Nucleus accumbens (tissue), 56 donors: Measurements from ENCODE around the gene TBC1D22A.
"Not testable (repeated sequence)": the region's sequence is repeated elsewhere in the genome, so short reads cannot be mapped to it uniquely, and the experiment has no call there.

Experiments used
- DNase-seq, 56 donors: peaks; one replicate each; lab custom pipeline; 2025; lab: John Stamatoyannopoulos, UW

Gene TBC1D22A

GRCh38 chr22:47047321-47048122 is 285.1 kb downstream of the TBC1D22A start:
- DNase-seq, result no peak

GRCh38 chr22:47048123-47049077 is 285.9 kb downstream of the TBC1D22A start:
- no peak for DNase-seq

- DNase-seq, result no peak
Measured at GRCh38 chr22:47049078-47049624, 286.7 kb downstream of the TBC1D22A start.

- DNase-seq, result not testable (repeated sequence)
Measured at GRCh38 chr22:47049736-47050400, 287.4 kb downstream of the TBC1D22A start.

DNA sequence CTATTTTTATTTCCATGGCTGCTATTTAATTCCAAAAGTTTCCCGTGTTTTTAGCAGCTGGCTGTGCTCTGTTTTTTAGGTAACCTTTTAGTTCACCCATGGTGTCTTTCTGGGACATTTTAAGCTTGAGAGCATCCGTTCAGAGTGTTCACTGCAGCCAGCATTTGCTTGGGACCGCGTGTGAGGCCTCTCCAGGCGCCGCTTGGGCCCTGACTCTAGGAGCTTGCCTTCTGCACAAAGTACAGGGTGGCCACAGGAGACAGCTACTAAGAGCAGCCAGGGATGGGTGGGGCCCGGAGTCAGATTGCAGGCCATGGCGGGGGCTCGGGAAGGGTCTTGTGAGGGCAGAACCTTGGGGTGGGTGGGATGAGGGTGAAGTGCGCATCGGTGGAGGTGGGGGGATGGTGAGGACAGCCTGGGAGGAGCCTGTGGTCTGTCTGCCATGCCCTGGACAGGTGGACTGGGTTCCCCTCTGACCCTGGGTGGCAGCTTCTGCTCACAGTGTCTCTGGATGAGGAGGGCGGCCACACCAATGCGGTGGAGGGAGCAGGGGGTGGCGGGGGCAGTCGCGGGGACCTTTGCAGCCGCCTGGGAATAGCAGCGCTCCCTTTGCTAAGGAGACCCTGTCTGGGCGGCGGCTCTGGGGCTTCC is 288.1 kb downstream of the TBC1D22A start:
- no peak for DNase-seq

GRCh38 chr22:47051441-47052071 is 289.1 kb downstream of the TBC1D22A start:
- DNase-seq, result no peak

- no peak for DNase-seq
Measured at GRCh38 chr22:47052236-47053012, 290.0 kb downstream of the TBC1D22A start.

GRCh38 chr22:47053013-47053725 is 290.7 kb downstream of the TBC1D22A start:
- no peak for DNase-seq

DNA sequence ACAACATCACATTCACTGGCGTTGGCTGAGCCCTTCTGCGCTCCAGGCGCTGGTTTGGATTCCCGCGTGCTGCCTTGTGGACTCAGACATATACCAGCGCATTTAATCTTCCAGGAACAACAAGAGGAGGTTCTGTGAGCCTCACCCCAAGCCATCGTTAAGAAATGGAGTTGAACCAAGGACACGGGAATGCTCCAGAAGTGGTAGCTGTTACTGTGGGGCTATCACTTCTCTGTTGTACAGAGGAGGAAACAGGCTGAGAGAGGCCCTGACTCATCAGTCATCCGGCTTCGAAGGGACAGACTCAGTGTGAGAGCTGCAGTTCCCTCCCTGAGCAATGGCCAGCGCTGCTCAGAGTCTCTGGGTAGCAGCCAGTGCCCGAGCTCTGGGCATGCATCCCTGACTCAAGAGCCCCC is 291.3 kb downstream of the TBC1D22A start:
- peak in 18 of 56 donors; percentile 3 to 45 (median 18) for DNase-seq

DNA sequence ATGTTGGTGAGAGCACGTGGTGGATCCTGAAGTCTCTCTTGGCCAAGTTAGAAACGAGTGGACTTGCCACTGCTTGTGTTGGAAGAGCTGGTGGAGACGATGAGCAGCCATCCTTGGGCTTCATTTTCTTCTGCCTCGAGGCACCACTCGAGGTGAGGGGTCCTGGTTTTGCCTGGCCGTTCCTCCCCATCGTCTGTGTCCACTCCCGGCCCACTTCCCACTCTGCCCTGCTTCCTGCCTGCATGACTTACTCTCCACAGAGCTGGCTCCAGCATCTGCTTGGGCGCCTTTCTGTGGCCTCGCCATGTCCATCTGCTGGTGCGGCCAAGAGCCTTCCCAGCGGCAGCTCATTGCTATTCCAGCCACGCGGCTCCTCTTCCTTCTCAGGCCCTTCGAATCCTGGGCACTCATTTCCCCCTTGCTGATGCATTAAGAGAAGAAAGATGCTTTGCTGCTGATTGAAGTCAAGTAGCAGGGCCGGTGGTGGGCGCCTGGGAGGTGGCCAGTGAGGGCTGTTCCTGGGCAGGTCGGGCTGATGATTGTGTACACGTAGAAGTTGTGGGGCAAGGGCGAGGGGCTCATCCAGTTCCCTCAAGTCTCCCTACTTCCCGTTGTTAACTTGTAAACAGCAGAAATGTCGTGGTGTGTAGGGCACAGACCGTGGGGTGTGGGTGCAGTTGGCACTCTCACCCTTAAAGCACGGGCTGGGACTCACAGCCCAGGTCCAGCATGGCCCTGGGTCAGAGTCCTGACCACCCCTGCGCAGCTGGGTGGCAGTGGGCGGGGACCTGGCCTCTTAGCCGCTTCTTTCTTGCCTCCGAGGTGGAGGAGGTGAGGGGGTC is 292.0 kb downstream of the TBC1D22A start:
- DNase-seq, result peak in 10 of 56 donors; percentile 6 to 44 (median 16)

DNA sequence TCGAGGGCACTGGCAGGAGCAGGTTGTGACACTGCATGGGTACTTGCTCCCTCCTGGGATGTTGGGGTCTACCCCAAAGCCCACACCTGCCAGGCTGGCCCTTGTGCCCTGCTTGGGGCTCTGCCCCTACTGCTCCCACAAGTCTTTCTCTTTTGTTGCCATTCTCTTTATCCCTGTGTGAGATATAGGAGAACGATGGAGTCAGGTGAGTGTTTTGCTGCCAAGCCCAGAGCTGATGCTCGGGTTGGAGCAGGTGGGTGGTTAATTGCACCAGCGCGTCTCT is 292.6 kb downstream of the TBC1D22A start:
- DNase-seq, result no peak

DNA sequence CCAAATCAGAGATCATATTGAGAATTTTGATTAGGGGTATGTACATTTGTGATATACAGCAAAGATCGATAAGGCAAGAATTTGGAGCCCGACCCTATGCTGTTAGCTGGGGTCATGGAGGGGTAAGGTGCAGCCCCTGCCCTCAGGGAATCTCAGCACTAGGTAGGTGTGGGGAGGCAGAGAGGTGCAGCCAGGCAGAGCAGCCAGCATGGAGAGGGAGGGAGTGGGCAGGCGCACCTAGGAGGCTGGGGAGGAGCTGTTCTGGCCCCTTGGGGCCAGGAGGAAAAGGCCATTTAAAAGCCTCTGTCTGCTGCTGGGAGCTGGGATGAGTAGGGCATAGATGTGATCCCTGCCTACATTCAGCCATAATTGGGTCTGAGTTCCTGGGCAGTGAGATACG is 293.0 kb downstream of the TBC1D22A start:
- no peak for DNase-seq

GRCh38 chr22:47055921-47056320 is 293.5 kb downstream of the TBC1D22A start:
- DNase-seq, result no peak

GRCh38 chr22:47056361-47056760 is 293.9 kb downstream of the TBC1D22A start:
- DNase-seq, result no peak

GRCh38 chr22:47056776-47057470 is 294.5 kb downstream of the TBC1D22A start:
- DNase-seq, result no peak

DNA sequence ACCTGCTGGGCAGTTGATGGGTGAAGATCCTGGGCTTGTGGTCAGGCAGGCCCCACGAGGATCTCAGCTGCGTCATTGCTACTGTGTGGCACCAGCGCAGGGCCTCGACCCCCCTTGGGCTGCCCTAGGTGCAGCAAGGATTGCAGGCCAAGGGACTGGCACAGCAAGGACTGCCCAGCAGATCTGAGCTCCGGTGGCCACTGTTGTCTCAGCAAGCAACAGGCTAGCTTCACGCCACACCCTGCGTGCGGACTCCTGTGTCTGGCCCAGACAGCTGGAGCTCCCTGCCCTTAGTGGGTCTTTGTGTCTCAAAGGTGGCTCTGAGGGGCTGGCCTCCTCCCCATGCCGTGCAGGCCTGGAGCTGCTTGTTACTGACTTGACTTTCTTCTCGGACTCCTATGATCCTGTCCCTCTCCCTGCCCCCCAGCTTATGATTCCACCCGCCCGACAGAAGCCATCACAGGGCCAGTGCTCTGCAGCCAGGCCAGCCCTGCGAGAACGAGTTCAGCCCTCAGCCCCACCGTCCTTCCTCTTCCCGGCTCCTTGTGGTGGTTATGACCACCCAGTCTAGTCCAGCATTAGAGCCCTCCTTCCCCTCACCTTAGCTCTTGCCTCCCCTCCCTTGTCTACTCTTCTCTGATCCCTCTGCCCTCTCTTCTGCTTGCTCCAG is 295.6 kb downstream of the TBC1D22A start:
- no peak for DNase-seq
